Measurements from ENCODE around the gene PCDHGB7.
"Not testable (repeated sequence)": the region's sequence is repeated elsewhere in the genome, so short reads cannot be mapped to it uniquely, and the experiment has no call there.

The PCDHGB7 gene

GRCh38 chr5:141398608-141399007 lies 18.9 kb upstream of the PCDHGB7 start:
- H3K4me1 ChIP-seq (ENCODE audit: control insufficient read depth, insufficient read depth, low read length, unreplicated experiment) = no peaks in the 10 kb centered on the region

GRCh38 chr5:141399555-141400258 lies 17.8 kb upstream of the PCDHGB7 start:
- Histone ChIP-seq H3K4me3 (ENCODE audit: low read depth, low read length) (no peak overlapping the region), H3K27me3 (ENCODE audit: insufficient read depth, low read length) (peaks cover 81% of the 10 kb centered on the region), H3K79me2 (ENCODE audit: control insufficient read depth, insufficient read depth, low read length, unreplicated experiment) (no peaks in the 10 kb centered on the region), H3K36me3 (ENCODE audit: insufficient read depth, low read length) (peaks cover 5% of the 10 kb centered on the region), H3K4me1 (ENCODE audit: control insufficient read depth, insufficient read depth, low read length, unreplicated experiment) (no peaks in the 10 kb centered on the region), H3K27ac (ENCODE audit: low read depth, low read length) (no peak overlapping the region), H2AFZ (ENCODE audit: low read length, unreplicated experiment) (no peak overlapping the region)

More at GRCh38 chr5:141398608-141399007, 18.9 kb upstream of the PCDHGB7 start:
- peaks cover 79% of the 10 kb centered on the region for H3K27me3 ChIP-seq (ENCODE audit: insufficient read depth, low read length)
- peak overlapping the region; percentile 45; the same call in 1 of the 2 replicates for H3K4me3 ChIP-seq (ENCODE audit: low read depth, low read length)
- H3K36me3 ChIP-seq (ENCODE audit: insufficient read depth, low read length) = peaks cover 5% of the 10 kb centered on the region; the same call in 1 of the 2 replicates
- H2AFZ ChIP-seq (ENCODE audit: low read length, unreplicated experiment) = no peak overlapping the region
- no peaks in the 10 kb centered on the region for H3K79me2 ChIP-seq (ENCODE audit: control insufficient read depth, insufficient read depth, low read length, unreplicated experiment)
- H3K27ac ChIP-seq (ENCODE audit: low read depth, low read length) = no peak overlapping the region

GRCh38 chr5:141402553-141403243 lies 14.8 kb upstream of the PCDHGB7 start, which contains the start of gene PCDHGA9:
TSS of gene PCDHGA9 (plus strand) at chr5:141402778. CDS start at chr5:141402953, 175 bp downstream.
- H3K4me1 ChIP-seq (ENCODE audit: control insufficient read depth, insufficient read depth, low read length, unreplicated experiment) = no peaks in the 10 kb centered on the region
- no peak within 1 kb of the TSS for H3K27ac ChIP-seq (ENCODE audit: low read depth, low read length)
- H3K79me2 ChIP-seq (ENCODE audit: control insufficient read depth, insufficient read depth, low read length, unreplicated experiment) = no peaks in the 10 kb centered on the region
- no peak within 1 kb of the TSS for H2AFZ ChIP-seq (ENCODE audit: low read length, unreplicated experiment)
- peak within 1 kb of the TSS; percentile 58 for H3K4me3 ChIP-seq (ENCODE audit: low read depth, low read length)
- peaks cover 79% of the 10 kb centered on the region for H3K27me3 ChIP-seq (ENCODE audit: insufficient read depth, low read length)
- peaks cover 5% of the 10 kb centered on the region for H3K36me3 ChIP-seq (ENCODE audit: insufficient read depth, low read length)

- Histone ChIP-seq H3K27ac (ENCODE audit: low read depth, low read length) (no peak overlapping the region), H3K4me1 (ENCODE audit: control insufficient read depth, insufficient read depth, low read length, unreplicated experiment) (no peaks in the 10 kb centered on the region), H3K79me2 (ENCODE audit: control insufficient read depth, insufficient read depth, low read length, unreplicated experiment) (no peaks in the 10 kb centered on the region), H3K36me3 (ENCODE audit: insufficient read depth, low read length) (peaks cover 5% of the 10 kb centered on the region), H3K4me3 (ENCODE audit: low read depth, low read length) (peak overlapping the region; percentile 58; the same call in 1 of the 2 replicates), H3K27me3 (ENCODE audit: insufficient read depth, low read length) (peaks cover 85% of the 10 kb centered on the region), H2AFZ (ENCODE audit: low read length, unreplicated experiment) (no peak overlapping the region)
Observed at GRCh38 chr5:141403387-141403786, 14.1 kb upstream of the PCDHGB7 start.

- H2AFZ ChIP-seq (ENCODE audit: low read length, unreplicated experiment); H3K79me2 ChIP-seq (ENCODE audit: control insufficient read depth, insufficient read depth, low read length, unreplicated experiment); H3K4me3 ChIP-seq (ENCODE audit: low read depth, low read length); H3K36me3 ChIP-seq (ENCODE audit: insufficient read depth, low read length); H3K27ac ChIP-seq (ENCODE audit: low read depth, low read length); H3K4me1 ChIP-seq (ENCODE audit: control insufficient read depth, insufficient read depth, low read length, unreplicated experiment): not testable (repeated sequence)
- H3K27me3 ChIP-seq (ENCODE audit: insufficient read depth, low read length) = peaks cover 65% of the 10 kb centered on the region
Observed at GRCh38 chr5:141407790-141408505, 9.5 kb upstream of the PCDHGB7 start, which contains the start of gene PCDHGB6. TSS of gene PCDHGB6 (plus strand) at chr5:141408021. CDS start at chr5:141408203, 182 bp downstream.

GRCh38 chr5:141409598-141410306 lies 7.7 kb upstream of the PCDHGB7 start:
- no peak overlapping the region for H3K27ac ChIP-seq (ENCODE audit: low read depth, low read length)

GRCh38 chr5:141411575-141411974 lies 5.9 kb upstream of the PCDHGB7 start:
- no peaks in the 10 kb centered on the region for H3K4me1 ChIP-seq (ENCODE audit: control insufficient read depth, insufficient read depth, low read length, unreplicated experiment)
- no peak overlapping the region for H3K4me3 ChIP-seq (ENCODE audit: low read depth, low read length)
- H3K36me3 ChIP-seq (ENCODE audit: insufficient read depth, low read length) = no peaks in the 10 kb centered on the region
- peaks cover 53% of the 10 kb centered on the region for H3K27me3 ChIP-seq (ENCODE audit: insufficient read depth, low read length)
- H2AFZ ChIP-seq (ENCODE audit: low read length, unreplicated experiment) = no peak overlapping the region
- no peaks in the 10 kb centered on the region for H3K79me2 ChIP-seq (ENCODE audit: control insufficient read depth, insufficient read depth, low read length, unreplicated experiment)
- no peak overlapping the region for H3K27ac ChIP-seq (ENCODE audit: low read depth, low read length)

More at GRCh38 chr5:141409598-141410306, 7.7 kb upstream of the PCDHGB7 start:
- Histone ChIP-seq H3K36me3 (ENCODE audit: insufficient read depth, low read length) (no peaks in the 10 kb centered on the region), H3K4me1 (ENCODE audit: control insufficient read depth, insufficient read depth, low read length, unreplicated experiment) (no peaks in the 10 kb centered on the region), H2AFZ (ENCODE audit: low read length, unreplicated experiment) (no peak overlapping the region), H3K4me3 (ENCODE audit: low read depth, low read length) (no peak overlapping the region), H3K27me3 (ENCODE audit: insufficient read depth, low read length) (peaks cover 62% of the 10 kb centered on the region), H3K79me2 (ENCODE audit: control insufficient read depth, insufficient read depth, low read length, unreplicated experiment) (no peaks in the 10 kb centered on the region)

- Histone ChIP-seq H3K27me3 (ENCODE audit: insufficient read depth, low read length) (peaks cover 39% of the 10 kb centered on the region), H3K4me1 (ENCODE audit: control insufficient read depth, insufficient read depth, low read length, unreplicated experiment) (no peaks in the 10 kb centered on the region), H3K27ac (ENCODE audit: low read depth, low read length) (no peak within 1 kb of the TSS), H2AFZ (ENCODE audit: low read length, unreplicated experiment) (peak within 1 kb of the TSS; percentile 90), H3K36me3 (ENCODE audit: insufficient read depth, low read length) (no peaks in the 10 kb centered on the region), H3K79me2 (ENCODE audit: control insufficient read depth, insufficient read depth, low read length, unreplicated experiment) (no peaks in the 10 kb centered on the region), H3K4me3 (ENCODE audit: low read depth, low read length) (peak within 1 kb of the TSS; percentile 78)
Observed at GRCh38 chr5:141412854-141413539, 4.5 kb upstream of the PCDHGB7 start, which contains the start of gene PCDHGA10. TSS of gene PCDHGA10 (plus strand) at chr5:141412987. CDS start at chr5:141413176, 189 bp downstream.

GRCh38 chr5:141413540-141414069 lies 3.9 kb upstream of the PCDHGB7 start:
- Histone ChIP-seq H3K27me3 (ENCODE audit: insufficient read depth, low read length) (peaks cover 37% of the 10 kb centered on the region), H2AFZ (ENCODE audit: low read length, unreplicated experiment) (peak overlapping the region; percentile 90), H3K27ac (ENCODE audit: low read depth, low read length) (no peak overlapping the region), H3K79me2 (ENCODE audit: control insufficient read depth, insufficient read depth, low read length, unreplicated experiment) (no peaks in the 10 kb centered on the region), H3K4me1 (ENCODE audit: control insufficient read depth, insufficient read depth, low read length, unreplicated experiment) (no peaks in the 10 kb centered on the region), H3K36me3 (ENCODE audit: insufficient read depth, low read length) (no peaks in the 10 kb centered on the region), H3K4me3 (ENCODE audit: low read depth, low read length) (peak overlapping the region; percentile 78)

All from ACC112 (cell line).